CD4-positive, alpha-beta T cell (primary cell): ENCODE measurements around the gene BRINP2. TPM values are rescaled to one million over a fixed set of nuclear protein-coding genes. Genes with fewer than 3 reads are reported as not detected.

Source experiments
- ATAC-seq: fragments of 200-7000 bp; cut with Tn5 transposase; one replicate; pipeline ENCODE4 v1.10.0; 2022; ENCODE audit warnings: mild to moderate bottlenecking; ENCODE audit not compliant: poor library complexity
- CTCF ChIA-PET: fragments of 350-600 bp; sonication (Branson Sonifier 250); formaldehyde crosslinking; loops from one replicate; lab custom pipeline; 2021; ENCODE audit warnings: antibody characterized with exemption, inconsistent platforms; lab: Charles Lee
- POLR2A ChIA-PET: fragments of 350-600 bp; sonication (Branson Sonifier 250); formaldehyde crosslinking; loops from one replicate; lab custom pipeline; 2021; ENCODE audit warnings: antibody characterized with exemption, inconsistent platforms; lab: Charles Lee
- DNase-seq, 14 experiments: peaks; one replicate each; pipeline ENCODE4 v3.0.0-alpha.2; 2013 to 2020; ENCODE audit warnings: mixed read lengths in 2 of 14
- H3K27ac ChIP-seq, 2 donors: one replicate each; pipeline versions ENCODE4 v1.5.1 to v1.7.0; 2013; ENCODE audit warnings: low read length in 2 of 2, low read depth in 1 of 2, mild to moderate bottlenecking in 1 of 2
- H3K27me3 ChIP-seq, 2 experiments: 1 replicate in 1 of 2; 2 replicates in 1 of 2; pipeline versions ENCODE4 v1.6.1 to v1.7.0; 2013; ENCODE audit warnings: low read length in 2 of 2, control low read depth in 1 of 2, mild to moderate bottlenecking in 1 of 2, moderate library complexity in 1 of 2; ENCODE audit not compliant: insufficient read depth in 2 of 2, control insufficient read depth in 1 of 2
- H3K36me3 ChIP-seq: one replicate; pipeline ENCODE4 v1.6.1; 2013; ENCODE audit warnings: low read length, control low read depth; ENCODE audit not compliant: insufficient read depth
- H3K4me1 ChIP-seq: one replicate; pipeline ENCODE4 v1.6.1; 2013; ENCODE audit warnings: low read length, control low read depth; ENCODE audit not compliant: insufficient read depth
- H3K4me3 ChIP-seq: one replicate; pipeline ENCODE4 v1.5.1; 2013; ENCODE audit warnings: mild to moderate bottlenecking, low read length, moderate library complexity
- H3K9me3 ChIP-seq, 2 experiments: 1 replicate in 1 of 2; 2 replicates in 1 of 2; pipeline versions ENCODE4 v1.6.1 to v1.7.0; 2013; ENCODE audit warnings: low read length in 2 of 2, mild to moderate bottlenecking in 2 of 2, control low read depth in 1 of 2, moderate library complexity in 1 of 2; ENCODE audit not compliant: control insufficient read depth in 1 of 2, insufficient read depth in 1 of 2
- H3K27ac Mint-ChIP-seq: one replicate; pipeline ENCODE4 v1.8.0; 2020; ENCODE audit warnings: mixed read lengths
- H3K27me3 Mint-ChIP-seq: one replicate; pipeline ENCODE4 v1.8.0; 2021; ENCODE audit warnings: mixed read lengths
- H3K36me3 Mint-ChIP-seq: one replicate; pipeline ENCODE4 v1.8.0; 2021; ENCODE audit warnings: low read depth, mixed read lengths
- H3K4me1 Mint-ChIP-seq: one replicate; pipeline ENCODE4 v1.8.0; 2021; ENCODE audit warnings: low read depth, mixed read lengths
- H3K4me3 Mint-ChIP-seq: one replicate; pipeline ENCODE4 v1.8.0; 2020; ENCODE audit warnings: mild to moderate bottlenecking, mixed read lengths
- H3K9me3 Mint-ChIP-seq: one replicate; pipeline ENCODE4 v1.8.0; 2020; ENCODE audit warnings: mixed read lengths
- intact Hi-C, 2 experiments: fragments of 100-400 bp; cut with DNase I in 1 of 2; cut with micrococcal nuclease in 1 of 2; formaldehyde crosslinking; loops; one replicate each; pipeline versions ENCODE4 v1.15.1 to v1.9.0; 2023 to 2025; cut with DNase I, micrococcal nuclease
- total RNA-seq, 174 experiments: library from RNA in 2 of 174; stranded (reverse) in 2 of 174; gene quantifications; one replicate each; pipeline ENCODE4 v1.2.3 and lab custom pipeline; 2021 to 2026
- TF ChIP-seq, protein P1 (sequence below): fragments of 200-600 bp; IDR thresholded peaks from one replicate; pipeline ENCODE4 v1.8.0; 2022; ENCODE audit warnings: antibody characterized with exemption, mild to moderate bottlenecking

The BRINP2 gene
- total RNA-seq, 2 experiments from 2014 or later = not detected

DNA sequence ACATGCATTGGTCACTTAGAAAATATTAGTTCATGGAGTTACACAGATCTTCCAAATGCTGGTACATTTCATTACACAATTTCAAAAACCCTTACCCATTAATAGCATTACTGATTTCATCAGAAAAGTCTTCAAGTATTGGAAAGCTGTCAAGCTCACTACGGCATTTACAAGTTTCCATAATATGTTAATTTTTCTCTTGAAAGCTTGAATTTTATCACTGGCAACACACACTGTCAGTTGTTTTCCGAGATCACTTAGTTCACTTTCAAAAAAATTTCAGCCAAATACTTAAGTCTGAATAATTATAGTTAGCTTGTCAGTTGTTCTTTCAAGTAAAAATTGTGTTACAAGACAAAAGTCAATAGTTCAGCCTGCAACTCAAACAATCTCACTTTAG is 24.3 kb upstream of the BRINP2 start:
- H3K4me3 Mint-ChIP-seq = no peak overlapping the region
- ATAC-seq = no peak
- TF ChIP-seq, protein P1, sequence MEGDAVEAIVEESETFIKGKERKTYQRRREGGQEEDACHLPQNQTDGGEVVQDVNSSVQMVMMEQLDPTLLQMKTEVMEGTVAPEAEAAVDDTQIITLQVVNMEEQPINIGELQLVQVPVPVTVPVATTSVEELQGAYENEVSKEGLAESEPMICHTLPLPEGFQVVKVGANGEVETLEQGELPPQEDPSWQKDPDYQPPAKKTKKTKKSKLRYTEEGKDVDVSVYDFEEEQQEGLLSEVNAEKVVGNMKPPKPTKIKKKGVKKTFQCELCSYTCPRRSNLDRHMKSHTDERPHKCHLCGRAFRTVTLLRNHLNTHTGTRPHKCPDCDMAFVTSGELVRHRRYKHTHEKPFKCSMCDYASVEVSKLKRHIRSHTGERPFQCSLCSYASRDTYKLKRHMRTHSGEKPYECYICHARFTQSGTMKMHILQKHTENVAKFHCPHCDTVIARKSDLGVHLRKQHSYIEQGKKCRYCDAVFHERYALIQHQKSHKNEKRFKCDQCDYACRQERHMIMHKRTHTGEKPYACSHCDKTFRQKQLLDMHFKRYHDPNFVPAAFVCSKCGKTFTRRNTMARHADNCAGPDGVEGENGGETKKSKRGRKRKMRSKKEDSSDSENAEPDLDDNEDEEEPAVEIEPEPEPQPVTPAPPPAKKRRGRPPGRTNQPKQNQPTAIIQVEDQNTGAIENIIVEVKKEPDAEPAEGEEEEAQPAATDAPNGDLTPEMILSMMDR = no peak
- ChIA-PET CTCF (no interaction called here), POLR2A (no interaction called here)
- H3K36me3 Mint-ChIP-seq = no peaks in the 10 kb centered on the region
- Histone ChIP-seq H3K27me3 (no peaks in the 10 kb centered on the region), H3K4me1 (no peaks in the 10 kb centered on the region), H3K27ac (no peak overlapping the region), H3K4me3 (no peak overlapping the region), H3K36me3 (no peaks in the 10 kb centered on the region), H3K9me3 (no peaks in the 10 kb centered on the region)
- no peaks in the 10 kb centered on the region for H3K4me1 Mint-ChIP-seq
- H3K27me3 Mint-ChIP-seq = no peaks in the 10 kb centered on the region
- DNase-seq = no peak
- intact Hi-C loops = no loop called here
- peaks cover 2% of the 10 kb centered on the region for H3K9me3 Mint-ChIP-seq
- H3K27ac Mint-ChIP-seq = no peak overlapping the region

DNA sequence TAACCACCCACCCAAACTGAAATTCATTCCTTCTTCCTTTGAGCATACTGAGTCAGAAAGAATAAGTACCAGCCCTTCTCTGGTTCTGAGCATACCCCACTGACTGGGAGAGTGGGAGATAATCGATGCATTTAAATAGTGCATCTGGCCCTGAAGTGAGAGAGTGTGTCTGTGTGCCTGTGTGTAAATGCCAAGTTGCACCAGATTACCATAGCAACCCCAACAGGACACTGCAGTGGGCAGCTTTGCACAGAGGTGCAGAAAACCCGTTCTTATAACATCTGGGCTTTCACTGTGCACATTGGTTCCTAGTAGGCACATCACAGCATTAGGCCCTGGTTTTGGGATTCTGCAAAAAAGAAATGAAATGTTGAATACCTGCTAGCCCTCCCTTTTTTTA is 8.5 kb upstream of the BRINP2 start:
- intact Hi-C loops = no loop called here
- H3K4me1 ChIP-seq = no peaks in the 10 kb centered on the region
- Mint-ChIP-seq H3K4me3 (no peak overlapping the region), H3K9me3 (peaks cover 2% of the 10 kb centered on the region), H3K27ac (no peak overlapping the region), H3K4me1 (no peaks in the 10 kb centered on the region), H3K36me3 (no peaks in the 10 kb centered on the region), H3K27me3 (peaks cover 34% of the 10 kb centered on the region)
- H3K27me3 ChIP-seq = peaks cover 13 to 24% of the 10 kb centered on the region in 2 experiments
- CTCF ChIA-PET = no interaction called here
- ATAC-seq = no peak
- no peak overlapping the region for H3K4me3 ChIP-seq
- POLR2A ChIA-PET = no interaction called here
- TF ChIP-seq, protein P1 = no peak
- H3K27ac ChIP-seq = no peak overlapping the region
- H3K36me3 ChIP-seq = no peaks in the 10 kb centered on the region
- peaks cover 0 to 5% of the 10 kb centered on the region in 2 experiments for H3K9me3 ChIP-seq
- DNase-seq = no peak

DNA sequence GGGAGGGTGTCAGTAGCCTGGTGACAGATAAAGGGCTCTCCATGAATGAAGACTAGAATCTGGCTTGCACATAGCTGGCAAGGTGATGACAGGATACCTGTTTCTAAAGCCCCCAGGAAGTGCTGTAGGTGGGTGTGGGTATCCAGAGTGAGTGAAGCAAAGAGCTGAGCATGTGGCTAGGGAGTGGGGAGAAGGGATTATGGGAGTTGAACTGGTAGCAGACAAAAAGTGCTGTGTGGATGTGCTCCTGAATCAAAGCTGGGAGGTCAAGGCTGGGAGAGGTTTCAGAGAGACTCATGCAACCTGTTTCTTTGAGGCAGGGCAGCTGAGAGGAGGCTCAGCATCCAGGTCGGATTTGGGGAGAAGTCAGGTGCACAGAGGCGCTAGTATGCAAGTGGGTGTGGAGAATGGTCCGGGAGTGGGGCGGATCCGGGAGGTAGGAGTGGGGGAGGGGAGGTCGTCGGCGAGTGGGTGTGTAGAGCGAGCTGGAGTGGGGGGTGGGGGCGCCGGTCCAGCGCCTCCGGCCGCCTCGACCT is 6.8 kb upstream of the BRINP2 start:
- Mint-ChIP-seq H3K4me3 (no peak overlapping the region), H3K27ac (no peak overlapping the region), H3K36me3 (no peaks in the 10 kb centered on the region), H3K4me1 (no peaks in the 10 kb centered on the region), H3K27me3 (peaks cover 34% of the 10 kb centered on the region), H3K9me3 (peaks cover 2% of the 10 kb centered on the region)
- Histone ChIP-seq H3K4me3 (no peak overlapping the region), H3K4me1 (no peaks in the 10 kb centered on the region), H3K27me3 (peaks cover 13 to 24% of the 10 kb centered on the region in 2 experiments), H3K27ac (no peak overlapping the region), H3K9me3 (peaks cover 0 to 5% of the 10 kb centered on the region in 2 experiments), H3K36me3 (no peaks in the 10 kb centered on the region)
- DNase-seq = no peak
- intact Hi-C loops = no loop called here
- ATAC-seq = no peak
- ChIA-PET CTCF (no interaction called here), POLR2A (no interaction called here)
- TF ChIP-seq, protein P1 = no peak
